AG10803 (cell line): Measurements from ENCODE around the gene GNG11.

Source experiments
- DNase-seq: peaks from one replicate; pipeline ENCODE4 v3.0.0; 2010; ENCODE audit warnings: low read depth
- H3K4me3 ChIP-seq: 2 replicates; pipeline ENCODE4 v1.5.1; 2011; ENCODE audit warnings: mild to moderate bottlenecking, low read length, control low read depth
- TF ChIP-seq, protein P1 (sequence below): conservative IDR thresholded peaks from 2 replicates; pipeline ENCODE4 v1.5.1; 2011; ENCODE audit warnings: mild to moderate bottlenecking, low read length, control low read depth, inconsistent platforms

GNG11 gene

DNA sequence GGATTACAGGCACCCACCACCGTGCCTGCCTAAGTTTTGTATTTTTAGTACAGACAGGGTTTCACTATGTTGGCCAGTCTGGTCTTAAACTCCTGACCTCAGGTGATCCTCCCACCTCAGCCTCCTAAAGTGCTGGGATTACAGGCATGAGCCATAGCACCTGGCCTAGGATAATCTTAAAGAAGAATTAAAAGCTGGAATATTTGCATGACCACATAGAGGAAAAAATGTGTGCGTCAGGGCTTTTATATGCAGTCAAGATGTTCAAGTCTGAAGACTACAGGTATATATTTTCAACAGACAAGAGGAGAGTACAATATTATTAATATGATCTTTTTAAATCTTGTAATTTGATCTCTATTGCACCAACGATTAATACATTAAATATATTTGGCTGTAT is 39.5 kb downstream of the GNG11 start:
- no peak overlapping the region for H3K4me3 ChIP-seq
- DNase-seq: no peak
- TF ChIP-seq, protein P1, sequence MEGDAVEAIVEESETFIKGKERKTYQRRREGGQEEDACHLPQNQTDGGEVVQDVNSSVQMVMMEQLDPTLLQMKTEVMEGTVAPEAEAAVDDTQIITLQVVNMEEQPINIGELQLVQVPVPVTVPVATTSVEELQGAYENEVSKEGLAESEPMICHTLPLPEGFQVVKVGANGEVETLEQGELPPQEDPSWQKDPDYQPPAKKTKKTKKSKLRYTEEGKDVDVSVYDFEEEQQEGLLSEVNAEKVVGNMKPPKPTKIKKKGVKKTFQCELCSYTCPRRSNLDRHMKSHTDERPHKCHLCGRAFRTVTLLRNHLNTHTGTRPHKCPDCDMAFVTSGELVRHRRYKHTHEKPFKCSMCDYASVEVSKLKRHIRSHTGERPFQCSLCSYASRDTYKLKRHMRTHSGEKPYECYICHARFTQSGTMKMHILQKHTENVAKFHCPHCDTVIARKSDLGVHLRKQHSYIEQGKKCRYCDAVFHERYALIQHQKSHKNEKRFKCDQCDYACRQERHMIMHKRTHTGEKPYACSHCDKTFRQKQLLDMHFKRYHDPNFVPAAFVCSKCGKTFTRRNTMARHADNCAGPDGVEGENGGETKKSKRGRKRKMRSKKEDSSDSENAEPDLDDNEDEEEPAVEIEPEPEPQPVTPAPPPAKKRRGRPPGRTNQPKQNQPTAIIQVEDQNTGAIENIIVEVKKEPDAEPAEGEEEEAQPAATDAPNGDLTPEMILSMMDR: no peak

DNA sequence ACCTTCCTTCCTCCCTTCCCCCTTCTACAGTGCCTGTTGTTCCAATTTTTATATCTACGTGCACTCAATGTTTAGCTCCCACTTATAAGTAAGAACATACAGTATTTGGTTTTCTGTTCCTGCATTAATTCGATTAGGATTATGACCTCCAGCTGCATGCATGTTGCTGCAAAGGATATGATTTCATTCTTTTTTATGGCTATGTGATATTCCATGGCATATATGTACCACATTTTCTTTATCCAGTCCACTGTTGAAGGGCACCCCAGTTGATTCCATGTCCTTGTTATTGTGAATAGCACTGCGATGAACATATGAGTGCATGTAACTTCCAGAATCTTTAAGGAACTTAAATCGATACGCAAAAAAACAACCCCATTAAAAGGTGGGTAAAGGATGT is 42.7 kb downstream of the GNG11 start:
- DNase-seq: no peak
- no peak overlapping the region for H3K4me3 ChIP-seq
- TF ChIP-seq, protein P1: no peak

DNA sequence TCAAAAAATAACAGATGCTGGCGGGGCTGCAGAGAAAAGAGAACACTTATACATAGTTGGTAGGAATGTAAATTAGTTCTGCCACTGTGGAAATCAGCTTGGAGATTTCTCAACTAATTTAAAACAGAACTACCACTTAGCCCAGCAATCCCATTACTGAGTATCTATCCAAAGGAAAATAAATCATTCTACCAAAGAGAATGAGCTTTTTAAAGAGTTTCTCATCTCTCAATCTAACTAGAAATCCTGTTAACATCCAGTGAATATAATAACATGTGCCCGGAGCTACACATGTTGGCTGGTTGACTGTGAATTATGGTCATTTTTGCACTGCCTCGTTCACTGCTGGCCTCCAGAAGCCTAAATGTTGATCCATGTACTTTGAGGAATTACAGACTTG is 43.3 kb downstream of the GNG11 start:
- DNase-seq: peak; percentile 59
- TF ChIP-seq, protein P1: no peak

DNA sequence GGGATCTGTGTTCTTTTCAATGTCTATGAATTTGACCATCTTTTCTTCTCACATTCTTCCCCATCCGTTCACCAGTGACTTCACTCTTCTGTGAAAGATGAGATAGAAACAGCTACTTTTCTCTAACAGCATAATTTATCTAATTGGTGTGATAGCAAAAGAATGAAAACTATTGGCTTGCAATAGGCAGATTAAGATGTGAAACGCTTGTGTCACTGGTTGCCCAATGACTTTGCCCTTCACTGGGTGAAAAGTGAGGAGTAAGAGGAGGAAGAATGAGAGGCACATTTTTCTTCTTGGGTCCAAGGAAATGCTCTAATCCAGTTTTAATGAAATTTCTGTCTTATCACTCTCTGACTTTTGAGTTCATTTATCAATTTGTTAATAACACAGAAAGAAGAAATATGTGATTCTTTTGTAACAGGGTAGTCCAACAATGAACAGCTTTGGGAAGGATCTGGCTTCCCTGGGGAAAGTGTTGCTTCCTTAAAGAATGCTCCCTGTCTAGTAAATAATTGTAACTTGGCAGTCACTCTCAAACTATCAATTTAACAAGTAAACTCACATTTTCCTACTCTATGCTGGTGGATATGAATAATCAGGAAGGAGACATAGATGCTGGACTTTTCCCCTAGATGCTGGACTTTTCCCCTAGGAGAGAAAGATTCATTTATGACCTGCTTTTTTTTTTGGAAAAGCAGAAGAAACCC is 47.5 kb downstream of the GNG11 start:
- TF ChIP-seq, protein P1: no peak
- H3K4me3 ChIP-seq: no peak overlapping the region
- peak; percentile 50 for DNase-seq

More for the DNA sequence above, 43.3 kb downstream of the GNG11 start:
- no peak overlapping the region for H3K4me3 ChIP-seq

DNA sequence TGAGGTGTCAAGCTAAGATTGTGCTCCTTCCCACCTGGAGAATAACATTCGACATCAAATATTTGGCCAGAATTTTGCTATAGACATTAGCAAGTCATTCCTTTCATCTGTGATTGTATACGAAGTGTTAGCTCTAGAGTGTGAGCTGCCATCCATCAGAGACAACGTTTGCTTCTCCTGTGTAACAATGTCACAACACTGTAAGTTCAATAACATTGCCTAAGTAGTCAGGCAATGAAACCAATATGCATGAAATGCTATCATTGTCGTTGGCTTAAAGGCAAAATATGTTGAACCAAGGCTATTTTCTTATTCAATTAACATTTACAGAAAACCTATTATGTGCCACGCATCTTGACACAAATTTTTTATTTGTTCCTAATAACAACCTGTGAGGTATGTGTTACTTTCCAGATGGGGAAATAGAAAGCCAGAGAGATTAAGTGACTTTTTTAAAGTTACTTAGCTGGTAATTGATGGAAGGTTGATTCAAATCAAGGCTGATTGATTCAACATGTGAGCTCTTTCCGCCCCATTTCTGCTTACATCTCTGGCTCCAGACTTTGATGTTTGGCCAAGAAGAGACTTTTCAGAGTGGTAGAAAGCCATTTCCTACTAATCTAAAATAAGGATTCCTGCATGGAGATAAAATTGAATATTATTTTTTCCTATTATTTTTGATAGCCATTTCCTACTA is 50.6 kb downstream of the GNG11 start:
- TF ChIP-seq, protein P1: no peak
- H3K4me3 ChIP-seq: no peak overlapping the region
- no peak for DNase-seq

DNA sequence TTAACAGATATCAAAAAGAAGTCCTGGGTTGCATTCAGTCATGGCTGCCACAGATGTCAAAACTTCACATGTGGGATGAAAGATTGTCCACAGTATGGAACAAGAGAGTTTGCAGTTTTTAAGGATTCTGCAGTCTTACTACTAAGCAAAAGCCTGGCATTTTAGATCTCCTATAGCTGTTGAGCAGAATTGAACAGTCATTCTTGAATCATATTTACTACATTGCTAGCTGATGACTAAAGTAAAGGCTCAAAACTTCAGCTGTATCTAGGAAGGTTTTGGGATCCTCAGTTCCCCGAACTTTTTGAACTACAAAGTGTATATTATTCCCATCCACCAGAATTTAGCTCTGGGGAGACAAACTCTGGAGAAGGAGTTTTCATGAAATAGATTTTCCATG is 51.6 kb downstream of the GNG11 start:
- no peak overlapping the region for H3K4me3 ChIP-seq
- TF ChIP-seq, protein P1: no peak
- peak; percentile 29 for DNase-seq
